NB4 (cell line): ENCODE measurements around the gene MTNR1A.

ENCODE experiments used
- CTCF ChIP-seq: IDR thresholded peaks from one replicate; pipeline ENCODE4 v1.5.1; 2012; ENCODE audit warnings: low read depth, low read length
- POLR2A ChIP-seq: IDR thresholded peaks from 2 replicates; pipeline ENCODE4 v1.6.1; 2011; ENCODE audit warnings: mild to moderate bottlenecking; ENCODE audit not compliant: insufficient read length; ENCODE audit errors: extremely low read depth

DNA sequence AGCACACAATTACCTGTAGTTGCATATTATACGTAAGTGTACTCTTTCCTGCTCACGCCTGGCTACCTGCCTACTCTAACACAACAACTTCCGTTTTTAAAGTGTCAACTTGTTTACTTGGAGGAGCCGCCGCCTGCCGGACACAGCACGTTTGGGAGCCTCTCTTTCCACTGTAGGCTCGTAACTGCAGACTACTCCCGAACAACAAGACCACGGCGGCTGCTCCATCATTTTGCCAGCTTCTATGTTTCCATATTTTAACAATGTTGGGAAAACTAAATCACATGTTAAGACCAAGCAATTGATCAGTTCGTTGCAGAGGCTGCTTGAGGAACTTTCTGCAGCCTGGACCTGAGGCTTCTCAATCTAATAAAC lies 841 bp downstream of the MTNR1A start:
- no peak for TF ChIP-seq CTCF
- TF ChIP-seq POLR2A, result no peak
